Measurements from ENCODE around the gene MPPE1. TPM values are rescaled to one million over a fixed set of nuclear protein-coding genes. Genes with fewer than 3 reads are reported as not detected.
A peak's percentile ranks its signal among the peaks of the same experiment; 100 is the strongest.
"Not testable (repeated sequence)": the region's sequence is repeated elsewhere in the genome, so short reads cannot be mapped to it uniquely, and the experiment has no call there.

Gene MPPE1
- total RNA-seq, 1 donor from 2014 or later: 24.6 TPM

DNA sequence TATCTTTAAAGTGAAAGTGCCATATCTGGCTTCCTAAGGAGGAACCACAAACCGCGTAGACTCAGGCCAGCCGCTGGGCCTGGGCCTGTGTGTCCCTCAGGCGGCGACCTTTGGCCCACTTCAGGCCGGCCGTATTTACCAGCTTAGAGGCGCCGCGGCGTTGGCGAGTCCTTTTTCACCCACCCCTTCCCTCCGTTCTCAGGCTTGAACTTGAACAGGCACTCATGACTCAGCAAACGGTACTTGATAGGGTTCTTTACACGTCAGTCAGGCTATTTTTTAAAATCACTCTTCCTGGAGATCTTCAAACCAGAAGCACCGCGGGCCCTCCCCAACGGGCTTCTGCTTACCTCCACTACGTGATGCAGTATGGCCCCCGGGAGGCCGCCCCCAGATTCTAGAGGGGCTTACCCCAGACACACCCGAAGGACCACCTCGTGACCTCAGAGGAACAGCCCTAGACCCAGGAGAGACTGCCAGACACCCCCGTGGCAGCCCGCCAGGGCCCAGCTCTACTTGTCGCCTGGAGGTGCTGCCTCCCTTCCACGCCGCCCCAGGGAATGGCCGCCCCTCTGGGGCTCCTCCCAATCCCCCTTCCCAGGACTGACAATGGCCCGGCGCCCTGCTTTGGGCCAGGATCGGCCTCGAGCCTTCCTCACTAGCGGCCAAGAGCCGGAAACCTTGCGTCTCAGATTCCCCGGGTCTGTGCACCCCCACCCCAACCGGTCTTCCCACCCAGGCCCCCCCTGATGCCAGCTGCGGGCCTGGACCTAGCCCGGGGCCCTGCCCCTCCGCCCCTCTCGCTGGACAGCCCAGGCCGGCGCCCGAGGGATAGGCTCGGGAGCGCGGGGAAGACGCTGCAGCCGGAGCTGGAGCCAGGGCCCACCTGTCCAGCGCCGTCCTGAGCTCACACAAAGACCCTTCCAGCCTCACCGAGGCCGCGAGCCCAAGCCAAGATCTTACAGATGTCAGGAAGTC is 39.4 kb upstream of the MPPE1 start:
- Histone ChIP-seq H3K27me3 (no peaks in the 10 kb centered on the region), H3K36me3 (no peaks in the 10 kb centered on the region), H3K4me3 (peak overlapping the region; percentile 50 to 51), H3K27ac (peak overlapping the region; percentile 93), H3K9me3 (no peaks in the 10 kb centered on the region), H3K4me1 (peaks cover 50% of the 10 kb centered on the region)
- intact Hi-C loops (cut with DNase I): loop anchor here (5.0 kb wide), 1 partner anchor 35 kb away; the partner anchor contains the start of gene IMPA2
- DNase-seq (ENCODE audit: extremely low spot score in 2 of 2): peak in 1 of 2 donors; percentile 99
- TF ChIP-seq, protein P1, sequence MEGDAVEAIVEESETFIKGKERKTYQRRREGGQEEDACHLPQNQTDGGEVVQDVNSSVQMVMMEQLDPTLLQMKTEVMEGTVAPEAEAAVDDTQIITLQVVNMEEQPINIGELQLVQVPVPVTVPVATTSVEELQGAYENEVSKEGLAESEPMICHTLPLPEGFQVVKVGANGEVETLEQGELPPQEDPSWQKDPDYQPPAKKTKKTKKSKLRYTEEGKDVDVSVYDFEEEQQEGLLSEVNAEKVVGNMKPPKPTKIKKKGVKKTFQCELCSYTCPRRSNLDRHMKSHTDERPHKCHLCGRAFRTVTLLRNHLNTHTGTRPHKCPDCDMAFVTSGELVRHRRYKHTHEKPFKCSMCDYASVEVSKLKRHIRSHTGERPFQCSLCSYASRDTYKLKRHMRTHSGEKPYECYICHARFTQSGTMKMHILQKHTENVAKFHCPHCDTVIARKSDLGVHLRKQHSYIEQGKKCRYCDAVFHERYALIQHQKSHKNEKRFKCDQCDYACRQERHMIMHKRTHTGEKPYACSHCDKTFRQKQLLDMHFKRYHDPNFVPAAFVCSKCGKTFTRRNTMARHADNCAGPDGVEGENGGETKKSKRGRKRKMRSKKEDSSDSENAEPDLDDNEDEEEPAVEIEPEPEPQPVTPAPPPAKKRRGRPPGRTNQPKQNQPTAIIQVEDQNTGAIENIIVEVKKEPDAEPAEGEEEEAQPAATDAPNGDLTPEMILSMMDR (IDR thresholded peaks at IDR 0.05): no peak
- TF ChIP-seq POLR2AphosphoS5 (IDR thresholded peaks at IDR 0.05; ENCODE audit: insufficient read depth in 1 of 2, low read depth in 1 of 2) (peak; percentile 93 to 94), POLR2A (IDR thresholded peaks at IDR 0.05) (peak in 1 of 2 donors; percentile 67)

DNA sequence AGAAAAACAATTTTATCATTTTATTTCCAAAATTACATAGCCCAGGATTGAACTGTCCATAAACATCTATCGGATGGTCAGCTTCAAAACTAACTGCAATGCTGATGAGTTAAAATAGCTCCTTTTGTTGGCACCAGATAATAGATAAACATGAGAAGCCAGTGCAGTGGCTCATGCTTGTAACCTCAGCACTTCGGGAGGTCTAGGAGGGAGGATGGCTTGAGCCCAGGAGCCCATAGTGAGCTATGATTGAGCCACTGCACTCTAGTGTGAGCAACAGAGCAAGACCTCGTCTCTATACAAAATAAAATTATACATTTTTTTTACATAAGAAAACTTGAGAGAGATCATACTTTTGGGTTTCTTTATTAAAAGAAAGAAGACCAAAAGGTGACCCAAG is 38.6 kb upstream of the MPPE1 start:
- Histone ChIP-seq H3K4me3 (peak overlapping the region; percentile 50 to 51), H3K27me3 (no peaks in the 10 kb centered on the region), H3K4me1 (peaks cover 44% of the 10 kb centered on the region), H3K36me3 (no peaks in the 10 kb centered on the region), H3K9me3 (no peaks in the 10 kb centered on the region), H3K27ac (peak overlapping the region; percentile 93)
- intact Hi-C loops (cut with DNase I): loop anchor here (5.0 kb wide), 1 partner anchor 36 kb away; the partner anchor contains the start of gene IMPA2
- no peak for TF ChIP-seq POLR2AphosphoS5 (IDR thresholded peaks at IDR 0.05; ENCODE audit: insufficient read depth in 1 of 2, low read depth in 1 of 2)
- no peak for TF ChIP-seq POLR2A (IDR thresholded peaks at IDR 0.05)
- TF ChIP-seq, protein P1 (IDR thresholded peaks at IDR 0.05): no peak
- no peak for DNase-seq (ENCODE audit: extremely low spot score in 2 of 2)

DNA sequence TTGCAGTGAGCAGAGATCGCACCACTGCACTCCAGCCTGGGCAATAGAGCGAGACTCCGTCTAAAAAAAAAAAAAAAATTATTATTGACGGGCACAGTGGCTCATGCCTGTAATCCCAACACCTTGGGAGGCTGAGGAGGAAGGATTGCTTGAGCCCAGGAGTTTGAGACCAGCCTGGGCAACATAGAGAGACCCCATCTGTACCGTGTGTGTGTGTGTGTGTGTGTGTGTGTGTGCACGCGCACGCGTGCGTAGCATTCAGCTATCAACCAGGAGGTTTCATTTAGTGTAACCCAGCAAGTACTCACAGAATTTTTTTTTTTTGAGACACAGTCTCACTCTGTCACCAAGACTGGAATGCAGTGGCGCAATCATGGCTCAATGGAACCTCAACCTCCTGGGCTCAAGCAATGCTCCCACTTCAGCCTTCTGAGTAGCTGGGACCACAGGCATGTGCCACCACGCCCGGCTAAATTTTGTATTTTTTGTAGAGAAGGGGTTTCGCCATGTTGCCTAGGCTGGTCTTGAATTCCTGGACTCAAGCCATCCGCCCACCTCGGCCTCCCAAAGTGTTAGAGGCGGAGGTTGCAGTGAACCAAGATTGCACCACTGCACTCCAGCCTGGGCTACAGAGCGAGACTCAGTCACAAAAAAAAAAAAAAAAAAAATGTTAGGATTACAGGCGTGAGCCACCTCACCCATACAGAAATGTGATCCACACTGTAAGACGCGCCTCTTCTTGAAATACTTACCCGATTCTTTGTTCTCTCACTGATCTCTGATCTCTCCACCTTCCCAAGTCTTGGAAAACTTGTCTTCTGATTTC is 37.9 kb upstream of the MPPE1 start:
- H3K4me1 ChIP-seq: peaks cover 40% of the 10 kb centered on the region
- H3K36me3 ChIP-seq; H3K27me3 ChIP-seq; H3K4me3 ChIP-seq; H3K9me3 ChIP-seq; DNase-seq (ENCODE audit: extremely low spot score in 2 of 2): not testable (repeated sequence)
- intact Hi-C loops (cut with DNase I): loop anchor here (5.0 kb wide), 1 partner anchor 36 kb away; the partner anchor contains the start of gene IMPA2
- peak overlapping the region; percentile 93 for H3K27ac ChIP-seq

DNA sequence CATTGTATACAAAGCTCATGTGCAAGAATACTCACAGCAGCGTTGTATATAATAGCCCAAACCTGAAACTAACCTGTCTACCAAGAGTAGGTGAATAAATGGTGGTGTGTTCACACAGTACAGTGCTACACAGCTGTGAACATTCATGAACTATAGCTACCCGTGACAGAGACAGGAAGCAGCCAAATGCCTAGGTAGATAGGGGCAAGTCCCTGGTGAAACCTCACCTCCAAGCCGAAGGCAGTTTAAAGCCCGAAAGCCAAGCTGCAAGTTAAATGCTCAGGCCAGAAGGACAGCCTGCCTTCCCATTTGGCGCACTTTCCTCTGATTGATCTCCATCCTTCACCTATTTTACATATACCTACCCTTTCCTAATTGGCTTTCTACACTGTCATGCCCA is 36.7 kb upstream of the MPPE1 start:
- intact Hi-C loops (cut with DNase I): loop anchor here (5.0 kb wide), 1 partner anchor 38 kb away; the partner anchor contains the start of gene IMPA2
- Histone ChIP-seq H3K27ac (no peak overlapping the region), H3K4me1 (peaks cover 35% of the 10 kb centered on the region)

DNA sequence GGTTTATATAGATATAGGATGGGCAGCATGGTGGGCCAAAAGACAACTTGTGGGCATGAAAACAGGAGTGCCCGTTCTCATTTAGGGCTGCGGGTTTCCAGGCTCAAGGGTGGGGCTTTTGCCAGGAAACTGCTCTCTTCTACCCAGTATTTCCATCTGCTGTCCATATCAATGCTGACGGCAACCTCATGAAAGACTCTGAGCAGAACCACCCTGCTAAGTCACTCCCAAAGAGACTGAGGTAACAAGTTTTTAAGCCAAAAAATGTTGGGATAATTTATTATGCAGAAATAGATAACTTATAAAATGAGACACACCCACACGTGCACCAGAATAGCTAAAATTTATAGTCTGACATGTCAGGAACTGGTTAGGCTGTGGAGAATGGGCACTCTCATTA is 36.1 kb upstream of the MPPE1 start:
- TF ChIP-seq, protein P1 (IDR thresholded peaks at IDR 0.05): no peak
- TF ChIP-seq POLR2A (IDR thresholded peaks at IDR 0.05) (no peak), POLR2AphosphoS5 (IDR thresholded peaks at IDR 0.05; ENCODE audit: insufficient read depth in 1 of 2, low read depth in 1 of 2) (no peak)
- H3K9me3 ChIP-seq: no peaks in the 10 kb centered on the region
- DNase-seq (ENCODE audit: extremely low spot score in 2 of 2): no peak
- no peak overlapping the region for H3K27ac ChIP-seq
- H3K27me3 ChIP-seq: no peaks in the 10 kb centered on the region
- H3K4me1 ChIP-seq: peaks cover 31% of the 10 kb centered on the region
- H3K4me3 ChIP-seq: no peak overlapping the region
- intact Hi-C loops (cut with DNase I): no loop called here
- H3K36me3 ChIP-seq: no peaks in the 10 kb centered on the region

More for the DNA sequence above, 36.7 kb upstream of the MPPE1 start:
- Histone ChIP-seq H3K36me3 (no peaks in the 10 kb centered on the region), H3K27me3 (no peaks in the 10 kb centered on the region), H3K9me3 (no peaks in the 10 kb centered on the region), H3K4me3 (no peak overlapping the region)
- DNase-seq (ENCODE audit: extremely low spot score in 2 of 2): no peak
- no peak for TF ChIP-seq POLR2A (IDR thresholded peaks at IDR 0.05)
- TF ChIP-seq, protein P1 (IDR thresholded peaks at IDR 0.05): no peak
- no peak for TF ChIP-seq POLR2AphosphoS5 (IDR thresholded peaks at IDR 0.05; ENCODE audit: insufficient read depth in 1 of 2, low read depth in 1 of 2)

Measured in vagina (tissue), 2 donors.